Stomach (tissue), 9 donors: ENCODE measurements around the gene CYP3A5. TPM values are rescaled to one million over a fixed set of nuclear protein-coding genes. Genes with fewer than 3 reads are reported as not detected.

Experiments used
- DNase-seq, 2 donors: peaks; one replicate each; pipeline versions ENCODE4 v3.0.0 to v3.0.0-alpha.2; 2013 to 2019
- H3K27ac ChIP-seq, 5 donors: fragments of 200-600 bp in 4 of 5; sonication (generic) in 4 of 5; one replicate each; pipeline ENCODE4 v1.5.1; 2013 to 2019; ENCODE audit warnings: mild to moderate bottlenecking in 1 of 5, moderate library complexity in 1 of 5
- H3K27me3 ChIP-seq, 3 donors: fragments of 200-600 bp; sonication (generic); one replicate each; pipeline ENCODE4 v1.5.1; 2017 to 2019; ENCODE audit warnings: mixed run types in 1 of 3
- H3K36me3 ChIP-seq, 4 donors: fragments of 200-600 bp; sonication (generic); 1 replicate in 3 of 4; 2 replicates in 1 of 4; pipeline ENCODE4 v1.5.1; 2016 to 2019
- H3K4me1 ChIP-seq, 4 donors: fragments of 200-600 bp; sonication (generic); one replicate each; pipeline ENCODE4 v1.5.1; 2016 to 2019
- H3K4me3 ChIP-seq, 4 donors: fragments of 200-600 bp; sonication (generic) in 3 of 4; one replicate each; pipeline ENCODE4 v1.5.1; 2016 to 2019; ENCODE audit warnings: mild to moderate bottlenecking in 1 of 4
- H3K9me3 ChIP-seq, 4 donors: fragments of 200-600 bp; sonication (generic); one replicate each; pipeline ENCODE4 v1.5.1; 2016 to 2019
- CTCF ChIP-seq, 7 experiments: fragments of 450-650 bp in 4 of 7; fragments of 200-600 bp in 3 of 7; sonication (generic) in 3 of 7; IDR thresholded peaks; one replicate each; pipeline ENCODE4 v1.5.1; 2016 to 2019; ENCODE audit warnings: antibody characterized with exemption in 7 of 7, control low read depth in 2 of 7, mild to moderate bottlenecking in 1 of 7
- EP300 ChIP-seq: sonication (generic); formaldehyde crosslinking; IDR thresholded peaks from one replicate; pipeline ENCODE4 v1.6.1; 2017; ENCODE audit warnings: antibody characterized with exemption
- POLR2A ChIP-seq, 4 donors: fragments of 450-650 bp; IDR thresholded peaks; one replicate each; pipeline ENCODE4 v1.6.1; 2016; ENCODE audit warnings: antibody characterized with exemption in 4 of 4, control low read depth in 2 of 4, mild to moderate bottlenecking in 1 of 4, moderate library complexity in 1 of 4
- POLR2AphosphoS5 ChIP-seq, 3 donors: sonication (generic); formaldehyde crosslinking; IDR thresholded peaks; one replicate each; pipeline ENCODE4 v1.6.1; 2016; ENCODE audit warnings: antibody characterized with exemption in 3 of 3
- WGBS, 5 donors: extraction: QIAGEN DNeasy Blood & Tissue Kit in 3 of 5; methylation state at CpG; one replicate each; pipeline versions ENCODE4 v1.1.5 to v1.1.7; 2013 to 2018; 5-methylcytosine and 5-hydroxymethylcytosine counted together
- intact Hi-C: fragments of 100-400 bp; cut with DNase I; formaldehyde crosslinking; loops from one replicate; pipeline ENCODE4 v1.15.1; 2023; ENCODE audit warnings: low total_unique reads
- polyA plus RNA-seq, 3 donors: library from polyadenylated mRNA; stranded (reverse); fragments of 200-250 nt; gene quantifications; one replicate each; pipeline ENCODE4 v1.2.3, GENCODE V29; 2013
- total RNA-seq, 5 donors: library from RNA; depleted of rRNA; stranded (reverse); fragments of >200 nt; gene quantifications; one replicate each; pipeline versions ENCODE4 v1.1.0 to v1.2.3, GENCODE V29; 2014 to 2016
- donor health status: healthy with polysubstance abuse.
- donor health status: Bipolar disorder and iron deficiency.
- donor health status: healthy.

Gene CYP3A5
- total and polyA plus RNA-seq, 8 donors: 26.3 to 538 (median 141) TPM

GRCh38 chr7:99672573-99672972 is 7.2 kb downstream of the CYP3A5 start:
- WGBS, 5 donors: 75 to 88% (median 79%) methylated on average over 7 of the region's 7 CpGs
- Histone ChIP-seq H3K9me3 (no peaks in the 10 kb centered on the region), H3K4me3 (no peak overlapping the region), H3K36me3 (peaks cover under 1 to 82% (median 67%) of the 10 kb centered on the region in 4 donors), H3K4me1 (peaks cover 0 to 10% (median 0%) of the 10 kb centered on the region in 4 donors), H3K27ac (no peak overlapping the region), H3K27me3 (no peaks in the 10 kb centered on the region)
- TF ChIP-seq CTCF (IDR thresholded peaks at IDR 0.05) (no peak), POLR2AphosphoS5 (IDR thresholded peaks at IDR 0.05) (no peak)
- intact Hi-C loops: no loop called here
- no peak for DNase-seq

DNA sequence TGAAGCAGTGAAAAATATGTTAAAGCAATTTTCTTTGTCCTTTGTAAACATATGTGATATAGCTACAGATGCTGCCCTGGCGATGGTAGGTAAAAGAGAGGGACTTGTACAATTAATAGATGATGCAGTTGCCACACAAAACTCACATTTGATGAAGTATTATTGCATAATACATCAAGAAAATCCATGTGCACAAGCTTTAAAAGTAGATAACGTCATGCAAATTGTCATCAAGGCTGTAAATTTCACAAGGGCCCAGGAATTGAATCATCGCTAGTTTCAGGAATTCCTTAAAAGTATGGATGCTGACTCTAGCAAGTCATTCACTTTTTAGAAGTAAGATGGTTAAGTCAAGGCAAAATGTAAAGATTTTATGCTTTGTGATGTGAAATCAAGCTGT is 10.0 kb downstream of the CYP3A5 start:
- DNase-seq: no peak
- no peak for TF ChIP-seq CTCF (IDR thresholded peaks at IDR 0.05)
- no peak for TF ChIP-seq POLR2AphosphoS5 (IDR thresholded peaks at IDR 0.05)
- no peak for TF ChIP-seq POLR2A (IDR thresholded peaks at IDR 0.05)
- no peak for TF ChIP-seq EP300
- Histone ChIP-seq H3K9me3 (no peaks in the 10 kb centered on the region), H3K27ac (no peak overlapping the region), H3K4me3 (no peak overlapping the region), H3K27me3 (no peaks in the 10 kb centered on the region), H3K4me1 (no peaks in the 10 kb centered on the region), H3K36me3 (peaks cover 10 to 98% (median 81%) of the 10 kb centered on the region in 4 donors)
- intact Hi-C loops: no loop called here
- 88 to 97% (median 94%) methylated on average over 3 of the region's 3 CpGs for WGBS, 5 donors

GRCh38 chr7:99668541-99668940 is 11.3 kb downstream of the CYP3A5 start:
- no peaks in the 10 kb centered on the region for H3K27me3 ChIP-seq
- H3K4me3 ChIP-seq: no peak overlapping the region
- H3K4me1 ChIP-seq: no peaks in the 10 kb centered on the region
- intact Hi-C loops: no loop called here
- 85 to 100% (median 97%) methylated on average over 8 of the region's 8 CpGs for WGBS, 5 donors
- TF ChIP-seq POLR2A (IDR thresholded peaks at IDR 0.05) (no peak), POLR2AphosphoS5 (IDR thresholded peaks at IDR 0.05) (no peak), CTCF (IDR thresholded peaks at IDR 0.05) (no peak)
- H3K27ac ChIP-seq: no peak overlapping the region
- no peaks in the 10 kb centered on the region for H3K9me3 ChIP-seq
- DNase-seq: no peak
- peaks cover 10 to 98% (median 86%) of the 10 kb centered on the region in 4 donors for H3K36me3 ChIP-seq

GRCh38 chr7:99667179-99667578 is 12.6 kb downstream of the CYP3A5 start:
- 69 to 88% (median 80%) methylated on average over 2 of the region's 2 CpGs for WGBS, 5 donors
- TF ChIP-seq EP300: no peak
- TF ChIP-seq POLR2A (IDR thresholded peaks at IDR 0.05): no peak
- TF ChIP-seq POLR2AphosphoS5 (IDR thresholded peaks at IDR 0.05): no peak
- TF ChIP-seq CTCF (IDR thresholded peaks at IDR 0.05): no peak

More at GRCh38 chr7:99667179-99667578, 12.6 kb downstream of the CYP3A5 start:
- H3K27ac ChIP-seq: no peak overlapping the region
- intact Hi-C loops: no loop called here
- no peaks in the 10 kb centered on the region for H3K9me3 ChIP-seq
- DNase-seq: no peak
- no peaks in the 10 kb centered on the region for H3K27me3 ChIP-seq
- H3K4me3 ChIP-seq: no peak overlapping the region
- H3K36me3 ChIP-seq: peaks cover 21 to 98% (median 86%) of the 10 kb centered on the region in 4 donors
- no peaks in the 10 kb centered on the region for H3K4me1 ChIP-seq
